ENCODE measurements around the gene TLR10. TPM values are rescaled to one million over a fixed set of nuclear protein-coding genes. Genes with fewer than 3 reads are reported as not detected.

TLR10 gene
- total RNA-seq, 1 experiment from 2014 or later, result not detected

GRCh38 chr4:38751341-38752010 lies 31.3 kb downstream of the TLR10 start:
- Histone ChIP-seq H3K36me3 (no peaks in the 10 kb centered on the region), H3K9me3 (no peaks in the 10 kb centered on the region), H3K27me3 (no peaks in the 10 kb centered on the region), H3K4me3 (no peak overlapping the region)
- no peak for DNase-seq

DNA sequence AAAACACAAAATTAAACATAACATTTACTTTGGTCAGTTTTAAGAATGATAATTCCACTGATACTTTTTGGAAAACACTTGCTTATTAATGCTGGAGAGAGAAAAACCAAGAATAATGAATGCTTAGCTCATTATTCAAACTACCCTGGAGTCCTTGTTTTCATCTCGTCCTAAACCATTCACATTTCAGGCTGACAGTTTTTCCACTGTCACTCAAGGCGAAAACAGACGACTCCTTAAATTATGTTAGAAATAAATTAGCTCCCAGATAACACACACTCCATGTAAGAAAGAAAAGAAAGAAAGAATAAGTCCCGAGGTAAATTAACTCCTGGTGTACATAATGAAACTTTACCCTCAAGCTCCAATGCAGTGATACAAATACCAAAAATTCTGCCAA lies 33.5 kb downstream of the TLR10 start:
- H3K4me3 ChIP-seq, result no peak overlapping the region
- H3K9me3 ChIP-seq, result no peaks in the 10 kb centered on the region
- H3K27me3 ChIP-seq, result no peaks in the 10 kb centered on the region
- DNase-seq, result no peak
- no peaks in the 10 kb centered on the region for H3K36me3 ChIP-seq

- Histone ChIP-seq H3K36me3 (no peaks in the 10 kb centered on the region), H3K4me3 (no peak overlapping the region), H3K9me3 (no peaks in the 10 kb centered on the region), H3K27me3 (no peaks in the 10 kb centered on the region)
- no peak for DNase-seq
Measured at GRCh38 chr4:38747629-38748028, 35.2 kb downstream of the TLR10 start.

- Histone ChIP-seq H3K36me3 (no peaks in the 10 kb centered on the region), H3K4me3 (no peak overlapping the region), H3K9me3 (no peaks in the 10 kb centered on the region), H3K27me3 (no peaks in the 10 kb centered on the region)
- no peak for DNase-seq
Measured at GRCh38 chr4:38745881-38746280, 36.9 kb downstream of the TLR10 start.

DNA sequence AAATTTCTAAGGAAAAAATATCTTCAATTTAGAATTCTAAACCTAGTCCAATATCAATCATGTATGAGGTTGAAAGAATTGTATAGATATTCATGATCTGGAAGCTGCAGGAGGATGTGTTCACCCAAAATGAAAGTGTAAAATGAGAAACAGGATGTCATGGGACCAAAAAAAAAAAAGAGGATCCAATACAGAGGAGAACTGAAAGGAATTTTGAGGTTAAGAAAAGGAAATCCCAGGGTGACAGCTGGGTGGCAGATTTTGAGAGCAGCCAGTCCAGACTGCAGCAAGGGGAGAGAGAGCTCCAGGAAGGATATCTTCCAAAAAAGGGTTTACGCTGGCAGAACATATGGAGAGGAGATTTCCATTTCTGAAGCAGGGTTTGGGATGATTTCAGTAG lies 38.9 kb downstream of the TLR10 start:
- H3K9me3 ChIP-seq, result no peaks in the 10 kb centered on the region
- H3K27me3 ChIP-seq, result no peaks in the 10 kb centered on the region
- H3K36me3 ChIP-seq, result no peaks in the 10 kb centered on the region
- no peak overlapping the region for H3K4me3 ChIP-seq
- no peak for DNase-seq

GRCh38 chr4:38740303-38740702 lies 42.5 kb downstream of the TLR10 start:
- no peaks in the 10 kb centered on the region for H3K9me3 ChIP-seq
- DNase-seq, result no peak

DNA sequence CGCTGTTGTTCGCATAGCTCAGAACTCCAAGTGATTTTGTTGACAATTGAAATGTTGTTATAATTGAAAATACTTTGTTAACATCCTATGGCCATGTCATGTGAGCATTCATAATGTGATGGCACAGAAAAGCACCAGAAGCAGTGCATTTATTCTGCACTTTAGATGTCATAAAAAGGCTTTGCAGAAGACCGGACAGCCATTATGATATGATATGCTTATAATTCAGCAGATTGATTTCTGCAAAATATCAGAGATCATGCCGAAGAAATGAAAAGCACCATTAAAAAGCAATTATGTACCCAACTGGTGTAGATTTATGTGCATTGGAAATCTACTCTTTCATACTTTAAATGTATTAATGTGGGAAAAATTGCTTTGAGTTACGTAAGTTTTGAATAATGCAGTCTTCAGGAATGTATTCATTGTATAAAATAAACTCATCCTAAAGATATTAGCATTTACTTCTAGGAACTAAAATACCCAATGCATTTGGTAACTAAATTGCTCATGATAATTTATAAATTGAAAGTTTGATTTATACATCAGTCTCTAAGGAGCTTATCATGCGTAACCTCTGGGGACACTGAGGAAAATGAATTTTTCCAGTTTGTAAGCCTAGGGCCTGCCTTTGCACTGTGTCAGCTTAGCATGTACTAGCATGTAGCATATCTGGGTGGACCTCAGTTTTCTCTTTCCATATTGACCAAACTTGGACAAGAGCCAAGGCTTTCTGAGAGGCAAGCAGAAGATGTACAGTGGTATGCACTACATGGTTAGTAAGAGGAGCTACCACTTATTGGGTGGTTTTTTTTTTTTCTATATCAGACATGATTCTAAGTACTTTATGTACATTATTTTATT lies 43.6 kb downstream of the TLR10 start:
- no peak for DNase-seq

More at GRCh38 chr4:38740303-38740702, 42.5 kb downstream of the TLR10 start:
- no peaks in the 10 kb centered on the region for H3K36me3 ChIP-seq
- no peak overlapping the region for H3K4me3 ChIP-seq
- no peaks in the 10 kb centered on the region for H3K27me3 ChIP-seq

DNA sequence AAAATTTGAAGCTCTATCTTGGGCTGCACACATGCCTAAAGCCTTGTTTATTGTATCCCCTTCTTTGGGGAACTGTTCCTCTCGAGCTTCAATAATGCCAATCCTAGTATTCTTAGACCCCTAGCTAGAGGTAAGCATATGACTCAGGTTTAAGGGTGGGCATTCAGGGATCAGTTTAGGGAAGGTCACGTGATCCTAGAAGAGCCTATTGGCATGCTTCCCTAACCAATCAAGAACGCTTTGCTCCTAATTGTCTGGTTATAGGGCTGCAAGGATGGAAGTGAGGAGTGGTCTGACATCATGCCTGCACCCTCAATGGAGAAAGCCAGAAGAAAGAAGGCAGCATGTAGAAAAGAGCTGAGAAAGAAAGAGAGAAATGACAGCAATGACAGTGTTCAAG lies 46.9 kb downstream of the TLR10 start:
- DNase-seq, result no peak
- H3K36me3 ChIP-seq, result no peaks in the 10 kb centered on the region
- no peaks in the 10 kb centered on the region for H3K9me3 ChIP-seq
- no peak overlapping the region for H3K4me3 ChIP-seq
- no peaks in the 10 kb centered on the region for H3K27me3 ChIP-seq

More for the DNA sequence above, 43.6 kb downstream of the TLR10 start:
- Histone ChIP-seq H3K36me3 (no peaks in the 10 kb centered on the region), H3K27me3 (no peaks in the 10 kb centered on the region), H3K9me3 (no peaks in the 10 kb centered on the region), H3K4me3 (no peak overlapping the region)

DNA sequence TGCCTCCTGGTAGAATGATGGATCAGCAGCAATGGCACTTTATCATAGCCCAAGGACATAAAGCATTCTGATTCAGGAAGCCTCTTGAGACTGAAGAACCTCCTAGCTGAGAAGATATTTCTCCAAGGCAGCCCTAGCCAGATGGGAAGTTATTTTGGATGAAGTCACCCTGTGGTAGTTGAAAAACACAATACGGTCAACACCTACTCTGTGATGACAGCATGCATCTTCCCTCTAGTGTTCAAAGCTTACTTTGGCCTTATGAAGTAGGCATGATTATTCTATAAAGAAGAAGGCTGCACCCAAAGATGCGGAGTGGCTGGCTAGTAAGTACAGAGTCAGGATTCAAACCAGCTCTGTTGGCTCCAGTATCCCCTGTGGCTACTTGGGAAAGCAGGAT lies 47.9 kb downstream of the TLR10 start:
- DNase-seq, result no peak
- Histone ChIP-seq H3K27me3 (no peaks in the 10 kb centered on the region), H3K9me3 (no peaks in the 10 kb centered on the region), H3K36me3 (no peaks in the 10 kb centered on the region), H3K4me3 (no peak overlapping the region)

DNA sequence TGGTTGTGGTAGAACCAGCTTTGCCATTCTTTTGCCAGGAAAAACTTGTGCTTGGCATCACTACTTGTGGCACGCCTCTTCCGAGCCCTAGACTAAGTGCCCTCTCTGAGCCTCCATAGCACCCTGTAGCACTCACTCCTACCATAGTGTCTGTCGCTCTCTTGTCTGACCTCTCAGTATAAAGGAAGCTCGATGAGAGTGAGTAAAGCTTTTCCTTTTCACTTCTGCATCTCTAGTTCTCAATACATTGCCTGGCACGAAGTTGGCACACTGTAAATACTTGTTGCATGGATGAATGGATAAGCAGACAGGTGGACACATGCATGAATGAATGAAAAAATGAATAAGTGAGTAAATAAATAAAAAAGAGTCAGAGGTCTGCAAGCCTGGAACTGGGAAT lies 48.3 kb downstream of the TLR10 start:
- Histone ChIP-seq H3K27me3 (no peaks in the 10 kb centered on the region), H3K9me3 (no peaks in the 10 kb centered on the region), H3K4me3 (no peak overlapping the region), H3K36me3 (no peaks in the 10 kb centered on the region)
- no peak for DNase-seq

DNA sequence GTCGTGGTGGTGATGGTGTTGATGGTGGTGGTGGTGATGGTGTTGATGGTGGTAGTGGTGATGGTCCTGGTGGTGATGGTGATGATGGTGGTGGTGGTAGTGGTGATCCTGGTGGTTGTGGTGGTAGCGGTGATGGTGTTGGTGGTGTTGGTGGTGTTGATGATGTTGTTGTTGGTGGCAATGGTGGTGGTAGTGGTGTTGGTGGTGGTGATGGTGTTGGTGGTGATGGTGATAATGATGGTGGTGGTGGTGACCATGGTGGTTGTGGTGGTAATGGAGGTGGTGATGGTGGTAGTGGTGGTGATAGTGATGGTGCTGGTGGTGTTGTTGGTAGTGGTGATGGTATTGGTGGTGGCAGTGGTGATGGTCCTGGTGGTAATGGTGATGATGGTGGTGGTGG lies 49.1 kb downstream of the TLR10 start:
- H3K9me3 ChIP-seq, result no peaks in the 10 kb centered on the region
- H3K4me3 ChIP-seq, result no peak overlapping the region
- no peaks in the 10 kb centered on the region for H3K27me3 ChIP-seq
- H3K36me3 ChIP-seq, result no peaks in the 10 kb centered on the region
- no peak for DNase-seq

DNA sequence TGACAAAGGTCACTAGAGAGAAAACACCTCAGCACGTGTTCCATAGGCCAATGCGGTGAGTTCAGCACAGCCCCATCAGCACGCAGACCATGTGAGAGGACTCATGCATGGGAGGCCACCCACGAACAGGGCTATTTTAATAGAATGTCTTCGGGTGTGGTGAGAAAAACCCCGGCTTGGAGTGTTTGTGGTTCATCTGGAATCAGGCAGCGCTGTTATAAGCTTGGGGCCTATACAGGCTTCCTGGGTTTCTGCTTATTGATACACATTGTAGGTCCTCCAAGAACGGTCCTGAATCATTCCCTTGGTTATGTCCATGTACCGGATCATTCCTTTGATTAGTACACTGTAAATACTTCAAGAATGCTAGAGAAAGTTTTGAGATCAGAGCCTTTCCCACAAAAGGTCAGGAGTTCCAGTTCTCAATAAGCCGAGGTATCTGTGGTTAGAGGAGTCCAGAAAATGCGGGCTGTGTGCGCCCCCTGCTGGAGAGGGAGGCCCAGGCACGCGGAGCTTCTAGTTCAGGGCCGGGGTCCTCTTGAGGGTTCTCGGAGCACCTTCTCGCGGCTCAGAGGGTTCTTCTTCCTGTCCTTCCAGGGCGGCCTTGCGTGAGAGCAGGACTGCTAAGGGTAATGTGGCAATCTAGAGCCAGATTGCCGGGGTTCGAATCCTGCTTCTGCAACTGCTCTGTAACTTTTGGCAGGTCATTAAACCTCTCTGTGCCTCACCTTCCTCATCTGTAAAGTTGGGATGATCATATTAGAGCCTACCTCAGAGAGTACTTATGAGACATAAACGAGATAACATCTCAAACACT lies 51.8 kb downstream of the TLR10 start:
- Histone ChIP-seq H3K4me3 (no peak overlapping the region), H3K27me3 (no peaks in the 10 kb centered on the region), H3K9me3 (no peaks in the 10 kb centered on the region), H3K36me3 (no peaks in the 10 kb centered on the region)
- DNase-seq, result peak; percentile 63

DNA sequence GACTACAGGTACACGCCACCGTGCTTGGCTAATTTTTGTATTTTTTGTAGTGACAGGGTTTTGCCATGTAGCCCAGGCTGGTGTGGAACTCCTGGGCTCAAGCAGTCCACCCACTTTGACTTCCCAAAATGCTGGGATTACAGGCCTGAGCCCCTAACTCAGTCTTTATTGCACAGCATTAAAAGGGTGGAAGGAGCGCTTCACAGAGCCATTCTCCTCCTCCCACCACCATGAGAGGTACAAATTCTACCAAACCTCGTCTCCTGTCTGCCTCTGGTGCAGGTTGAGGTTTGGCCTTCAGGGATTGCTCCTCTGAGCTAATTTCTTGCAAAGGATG lies 52.3 kb downstream of the TLR10 start:
- Histone ChIP-seq H3K27me3 (no peaks in the 10 kb centered on the region), H3K9me3 (no peaks in the 10 kb centered on the region), H3K4me3 (no peak overlapping the region), H3K36me3 (no peaks in the 10 kb centered on the region)
- DNase-seq, result no peak

GRCh38 chr4:38728631-38729141 lies 54.1 kb downstream of the TLR10 start:
- Histone ChIP-seq H3K27me3 (no peaks in the 10 kb centered on the region), H3K36me3 (no peaks in the 10 kb centered on the region), H3K9me3 (no peaks in the 10 kb centered on the region), H3K4me3 (no peak overlapping the region)
- no peak for DNase-seq

- no peaks in the 10 kb centered on the region for H3K9me3 ChIP-seq
- no peak overlapping the region for H3K4me3 ChIP-seq
- no peaks in the 10 kb centered on the region for H3K36me3 ChIP-seq
- no peaks in the 10 kb centered on the region for H3K27me3 ChIP-seq
- DNase-seq, result no peak
Measured at GRCh38 chr4:38724475-38724808, 58.3 kb downstream of the TLR10 start.

DNA sequence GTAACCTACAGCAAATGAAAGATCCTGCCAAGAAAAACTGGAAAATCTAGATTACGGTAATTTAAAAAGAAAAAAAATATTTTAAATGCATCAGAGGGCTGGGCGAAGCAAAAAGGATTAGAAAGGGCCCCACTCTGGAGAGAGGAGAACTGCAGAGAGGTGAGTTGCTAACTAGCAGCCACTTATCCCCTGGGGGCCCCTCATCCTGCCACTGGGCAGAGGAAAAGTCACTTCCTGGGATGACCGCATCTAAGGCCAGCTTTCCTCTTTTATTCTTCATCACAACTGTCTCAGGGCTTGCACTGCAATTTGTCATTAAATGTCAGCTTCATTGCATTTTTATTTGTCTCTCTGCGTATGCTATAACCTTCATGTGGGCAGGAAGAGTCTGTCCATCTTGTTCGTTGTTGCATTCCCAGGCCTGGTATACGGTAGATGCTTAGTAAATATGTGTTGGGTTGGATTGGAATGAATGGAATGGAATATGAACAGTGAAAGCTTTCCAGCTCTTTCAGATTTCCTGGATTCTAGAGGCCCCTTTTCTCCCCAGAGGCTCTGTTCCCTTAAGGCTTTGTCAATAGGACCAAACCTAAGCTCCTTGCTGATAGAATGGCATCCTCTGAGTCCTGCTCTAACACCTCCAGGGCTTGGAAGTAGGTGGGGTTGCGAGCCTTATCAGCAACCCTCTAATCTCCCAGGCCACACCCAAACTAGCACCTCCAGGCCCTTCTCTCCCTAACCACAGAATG lies 58.9 kb downstream of the TLR10 start:
- H3K27me3 ChIP-seq, result no peaks in the 10 kb centered on the region
- H3K9me3 ChIP-seq, result no peaks in the 10 kb centered on the region
- H3K36me3 ChIP-seq, result no peaks in the 10 kb centered on the region
- DNase-seq, result no peak
- no peak overlapping the region for H3K4me3 ChIP-seq

DNA sequence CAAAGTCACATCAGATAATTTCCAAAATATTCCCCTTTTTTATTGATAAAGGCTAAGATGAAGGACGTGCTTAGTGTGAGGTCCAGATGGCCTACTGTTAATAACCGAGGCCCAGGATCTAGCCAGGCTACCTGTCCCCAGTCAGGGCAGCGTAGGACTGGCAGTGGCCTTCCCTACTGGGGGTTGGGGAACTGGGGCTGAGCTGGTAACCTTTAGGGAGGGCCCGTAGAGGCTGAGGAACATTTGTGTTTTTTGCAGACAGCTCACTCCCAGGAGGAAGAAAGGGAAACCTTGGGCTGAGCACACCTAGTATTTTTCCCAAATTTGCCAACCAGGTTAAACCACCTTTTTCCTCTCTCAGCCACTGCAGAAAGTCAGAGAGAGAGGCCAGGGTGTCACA lies 59.7 kb downstream of the TLR10 start:
- H3K9me3 ChIP-seq, result no peaks in the 10 kb centered on the region
- no peaks in the 10 kb centered on the region for H3K36me3 ChIP-seq
- no peak for DNase-seq
- H3K27me3 ChIP-seq, result no peaks in the 10 kb centered on the region
- H3K4me3 ChIP-seq, result no peak overlapping the region
